ENCODE measurements around the gene LCN10. TPM values are rescaled to one million over a fixed set of nuclear protein-coding genes. Genes with fewer than 3 reads are reported as not detected.

Gene LCN10
- total RNA-seq, 2 experiments from 2014 or later, result not detected

DNA sequence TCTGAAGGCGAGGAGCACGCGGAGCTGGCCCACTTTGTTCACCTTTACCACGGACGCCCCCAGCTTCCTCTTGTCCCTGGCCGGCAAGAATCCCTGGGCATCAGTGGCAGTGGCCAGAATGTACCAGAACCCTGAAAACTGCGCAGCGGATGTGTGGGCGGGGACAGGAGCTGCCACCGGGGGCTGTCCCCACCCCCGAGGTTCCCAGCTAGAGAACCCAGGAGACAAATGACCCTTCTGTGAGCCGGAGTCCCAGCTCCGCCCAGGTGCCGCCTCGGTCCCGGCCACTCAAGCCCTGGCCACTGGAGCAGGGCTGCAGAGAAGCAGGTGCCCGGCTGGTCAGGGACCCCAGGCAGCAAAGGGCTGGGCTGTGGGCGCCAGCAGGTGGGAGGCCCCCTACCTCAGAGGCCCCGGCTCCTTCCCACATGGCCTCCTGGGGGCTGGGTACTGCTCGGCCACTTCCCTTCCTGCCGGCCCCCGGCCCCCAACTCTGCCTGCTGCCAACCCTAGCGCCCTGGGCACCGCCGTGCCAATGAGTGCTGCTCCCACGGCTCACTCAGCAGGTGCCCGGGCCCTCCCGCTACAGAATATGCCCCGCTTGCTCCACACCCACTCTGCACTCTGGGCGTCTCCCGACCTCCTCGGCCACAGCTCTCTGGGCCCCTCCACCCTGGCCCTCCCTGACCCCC is 713 bp downstream of the LCN10 start:
- no peak overlapping the region for H3K27ac ChIP-seq (ENCODE audit: low read depth, low read length, poor library complexity, severe bottlenecking)
- no peaks in the 10 kb centered on the region for H4K20me1 ChIP-seq (ENCODE audit: insufficient read depth, low read length)
- ChIA-PET POLR2A (interaction anchor here (0.8 kb wide), 1 partner anchor 362 kb away, joined by 3 read pairs; no protein-coding TSS in a partner anchor), CTCF (ENCODE audit: unreplicated experiment) (no interaction called here)
- no peaks in the 10 kb centered on the region for H3K36me3 ChIP-seq (ENCODE audit: insufficient read depth, low read length)
- intact Hi-C loops (cut with micrococcal nuclease; ENCODE audit: unreplicated experiment), result no loop called here
- no TSS peak for BruUV-seq (replicated peaks)
- DNase-seq (ENCODE audit: low spot score), result no peak
- no peak overlapping the region for H3K4me3 ChIP-seq (ENCODE audit: low read depth, low read length, poor library complexity, severe bottlenecking)
- TF ChIP-seq CTCF (conservative IDR thresholded peaks at IDR 0.05; ENCODE audit: low read length) (no peak), EZH2phosphoT487 (IDR thresholded peaks at IDR 0.05; ENCODE audit: borderline replicate concordance, low read depth, low read length) (no peak)
- no peak overlapping the region for H2AFZ ChIP-seq (ENCODE audit: low read length)
- H3K4me2 ChIP-seq (ENCODE audit: low read length), result no peak overlapping the region
- H3K4me1 ChIP-seq (ENCODE audit: insufficient read depth, low read length, poor library complexity, severe bottlenecking), result peaks cover 6% of the 10 kb centered on the region
- no peaks in the 10 kb centered on the region for H3K79me2 ChIP-seq (ENCODE audit: insufficient read depth, low read depth, low read length)
- no peaks in the 10 kb centered on the region for H3K9me3 ChIP-seq (ENCODE audit: low read length)
- no peaks in the 10 kb centered on the region for H3K9me2 ChIP-seq (ENCODE audit: insufficient read depth, low read length)

GRCh38 chr9:136740971-136741882 is 1.5 kb downstream of the LCN10 start:
- H3K27ac ChIP-seq (ENCODE audit: low read depth, low read length, poor library complexity, severe bottlenecking), result no peak overlapping the region
- H3K4me2 ChIP-seq (ENCODE audit: low read length), result no peak overlapping the region
- no peaks in the 10 kb centered on the region for H4K20me1 ChIP-seq (ENCODE audit: insufficient read depth, low read length)
- intact Hi-C loops (cut with micrococcal nuclease; ENCODE audit: unreplicated experiment), result no loop called here
- CTCF ChIA-PET (ENCODE audit: unreplicated experiment), result no interaction called here
- H3K4me3 ChIP-seq (ENCODE audit: low read depth, low read length, poor library complexity, severe bottlenecking), result no peak overlapping the region
- no peaks in the 10 kb centered on the region for H3K9me3 ChIP-seq (ENCODE audit: low read length)
- H3K36me3 ChIP-seq (ENCODE audit: insufficient read depth, low read length), result no peaks in the 10 kb centered on the region
- DNase-seq (ENCODE audit: low spot score), result no peak
- H2AFZ ChIP-seq (ENCODE audit: low read length), result no peak overlapping the region
- TF ChIP-seq CTCF (conservative IDR thresholded peaks at IDR 0.05; ENCODE audit: low read length), result no peak
- no peak for TF ChIP-seq EZH2phosphoT487 (IDR thresholded peaks at IDR 0.05; ENCODE audit: borderline replicate concordance, low read depth, low read length)
- BruUV-seq (replicated peaks), result no TSS peak
- POLR2A ChIA-PET, result interaction anchor here (0.8 kb wide), 1 partner anchor 363 kb away, joined by 3 read pairs; no protein-coding TSS in a partner anchor
- no peaks in the 10 kb centered on the region for H3K79me2 ChIP-seq (ENCODE audit: insufficient read depth, low read depth, low read length)
- no peaks in the 10 kb centered on the region for H3K9me2 ChIP-seq (ENCODE audit: insufficient read depth, low read length)
- peaks cover 6% of the 10 kb centered on the region for H3K4me1 ChIP-seq (ENCODE audit: insufficient read depth, low read length, poor library complexity, severe bottlenecking)
